ENCODE data around the gene C16orf89.
"Not testable (repeated sequence)": the region's sequence is repeated elsewhere in the genome, so short reads cannot be mapped to it uniquely, and the experiment has no call there.

The C16orf89 gene, protein sequence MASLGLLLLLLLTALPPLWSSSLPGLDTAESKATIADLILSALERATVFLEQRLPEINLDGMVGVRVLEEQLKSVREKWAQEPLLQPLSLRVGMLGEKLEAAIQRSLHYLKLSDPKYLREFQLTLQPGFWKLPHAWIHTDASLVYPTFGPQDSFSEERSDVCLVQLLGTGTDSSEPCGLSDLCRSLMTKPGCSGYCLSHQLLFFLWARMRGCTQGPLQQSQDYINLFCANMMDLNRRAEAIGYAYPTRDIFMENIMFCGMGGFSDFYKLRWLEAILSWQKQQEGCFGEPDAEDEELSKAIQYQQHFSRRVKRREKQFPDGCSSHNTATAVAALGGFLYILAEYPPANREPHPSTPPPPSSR

DNA sequence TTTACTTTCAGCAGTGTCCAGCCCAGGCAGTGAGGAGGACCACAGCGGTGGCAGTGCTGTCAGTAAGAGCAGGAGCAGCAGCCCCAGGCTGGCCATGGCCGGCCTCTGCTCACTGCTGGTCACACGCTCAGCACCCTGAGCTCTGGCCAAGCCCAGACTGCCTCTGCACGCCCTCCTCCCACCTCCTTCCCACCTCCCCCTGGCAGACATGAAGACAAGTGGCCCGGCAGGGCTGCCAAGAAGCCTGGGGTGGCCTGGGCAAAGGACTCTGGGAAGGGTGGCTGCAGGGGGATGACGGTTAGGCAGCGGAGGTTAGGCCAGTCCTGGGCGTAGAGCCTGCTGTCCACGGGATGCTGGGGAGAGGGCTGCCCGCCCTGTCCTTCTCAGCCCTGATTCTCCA, at the start of gene C16orf89:
Gene C16orf89, minus strand, starts transcription at position 144 of the 400 bp plus-strand sequence. Its CDS starts 48 bp downstream, at position 96.
- no peak for DNase-seq

DNA sequence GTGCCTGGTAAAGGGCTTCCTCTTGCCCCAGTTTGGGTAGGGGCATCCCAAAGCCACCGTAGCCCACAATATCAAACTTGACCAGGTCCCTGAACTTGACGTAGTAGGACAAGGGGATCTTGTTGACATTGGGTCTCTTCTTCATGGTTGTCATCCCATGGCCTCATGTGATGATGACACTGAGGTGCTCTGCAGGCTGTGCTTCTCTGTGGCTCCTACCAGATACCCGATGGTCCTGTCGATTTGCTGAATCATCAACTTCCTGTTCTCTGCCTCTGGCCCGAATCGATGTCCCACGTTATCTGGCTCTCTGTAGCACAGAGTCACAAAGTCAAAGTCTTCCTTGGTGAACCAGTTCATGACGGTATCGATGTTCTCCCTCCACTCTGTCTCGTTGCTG, 45.2 kb upstream of the C16orf89 start:
- not testable (repeated sequence) for DNase-seq

DNA sequence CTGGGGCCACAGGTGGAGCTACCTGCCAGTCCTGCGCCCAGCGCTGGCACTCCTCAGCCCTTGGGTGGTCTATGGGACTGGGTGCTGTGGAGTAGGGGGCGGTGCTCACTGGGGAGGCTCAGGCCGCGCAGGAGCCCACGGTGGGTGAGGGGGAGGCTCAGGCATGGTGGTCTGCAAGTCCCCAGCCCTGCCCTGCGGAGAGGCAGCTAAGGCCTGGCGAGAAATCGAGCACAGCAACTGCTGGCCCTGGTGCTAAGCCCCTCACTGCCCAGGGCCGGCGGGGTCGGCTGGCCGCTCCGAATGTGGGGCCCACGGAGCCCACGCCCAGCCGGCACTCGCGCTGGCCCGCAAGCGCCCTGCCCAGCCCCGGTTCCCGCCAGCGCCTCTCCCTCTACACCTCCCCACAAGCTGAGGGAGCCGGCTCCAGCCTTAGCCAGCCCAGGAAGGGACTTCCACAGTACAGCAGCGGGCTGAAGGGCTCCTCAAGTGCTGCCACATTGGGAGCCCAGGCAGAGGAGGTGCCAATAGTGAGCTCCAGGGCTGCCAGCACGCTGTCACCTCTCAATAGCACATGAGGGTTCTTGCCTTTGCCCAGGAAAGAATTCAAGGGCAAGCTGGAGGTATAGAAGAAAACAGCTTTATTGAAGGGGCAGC, 42.9 kb upstream of the C16orf89 start:
- DNase-seq, result no peak

DNA sequence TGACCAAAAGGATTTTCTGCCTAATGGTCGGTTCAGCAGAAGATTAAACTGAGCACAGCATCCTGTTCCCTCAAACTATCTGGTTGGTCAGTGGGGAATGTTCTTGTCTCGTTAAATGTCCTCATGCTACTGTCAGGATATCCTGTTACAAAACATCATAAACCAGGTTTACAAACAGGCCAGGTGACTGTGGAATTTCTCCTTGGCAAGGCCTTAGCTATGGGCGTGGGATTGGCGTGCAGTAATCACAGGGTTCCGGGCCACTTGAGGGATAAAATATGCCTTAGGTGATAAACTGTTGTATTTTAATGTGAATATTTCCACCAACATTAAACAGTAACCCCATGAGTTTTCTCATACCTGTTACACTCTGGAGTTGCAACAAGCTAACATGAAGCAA, 39.3 kb upstream of the C16orf89 start:
- not testable (repeated sequence) for DNase-seq

DNA sequence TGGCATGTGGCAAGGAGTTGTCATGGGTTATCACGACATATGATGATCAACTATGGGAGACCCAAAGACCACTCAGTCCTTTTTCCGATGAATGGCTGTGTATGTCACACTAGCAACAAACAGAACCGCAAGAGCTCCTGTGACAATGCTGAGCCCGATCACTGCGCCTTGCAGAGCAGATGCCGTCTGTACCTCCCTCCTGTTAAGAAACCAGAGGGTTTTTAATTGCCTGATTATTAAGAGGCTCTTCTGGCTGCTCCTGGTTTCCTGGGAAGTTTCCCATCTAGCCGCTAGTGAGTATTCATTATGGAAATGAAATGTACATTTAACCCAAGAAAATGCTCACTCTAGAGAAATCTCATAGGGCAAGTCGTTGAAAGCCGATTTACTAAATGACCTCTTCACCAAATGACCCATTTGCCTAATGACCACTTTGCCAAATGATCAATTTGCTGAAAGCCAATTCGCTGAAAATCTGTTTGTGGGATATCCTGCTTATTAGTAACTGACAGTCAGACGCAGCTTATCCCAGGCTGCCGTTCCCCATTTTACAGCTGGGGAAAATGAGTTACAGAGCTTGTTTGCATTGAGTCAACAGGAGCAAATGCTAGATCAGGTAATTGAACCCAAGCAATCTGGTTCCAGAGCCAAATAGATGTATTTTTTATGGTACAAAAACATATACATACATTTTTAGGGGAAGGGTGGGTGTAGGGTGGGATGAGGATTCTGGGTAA, 37.7 kb upstream of the C16orf89 start:
- DNase-seq, result not testable (repeated sequence)

DNA sequence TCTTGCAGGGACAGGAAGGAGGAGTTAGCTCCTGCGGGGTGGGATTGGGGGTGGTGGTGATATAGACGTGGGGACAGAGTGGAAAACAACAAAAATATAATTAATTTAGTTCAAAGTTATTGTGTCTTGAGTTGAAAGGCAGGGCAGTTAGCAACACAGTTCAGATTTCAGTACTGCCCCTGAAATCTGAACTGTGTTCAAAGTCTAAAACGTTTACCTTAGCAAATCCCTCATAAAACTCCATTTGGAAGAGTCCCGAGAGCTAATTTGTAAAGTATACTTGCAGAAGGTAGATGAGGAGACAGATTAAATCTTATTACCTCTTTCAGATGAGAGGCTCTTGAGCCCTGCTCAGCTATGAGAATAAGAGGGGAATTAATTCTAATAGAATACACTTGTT, 33.4 kb upstream of the C16orf89 start:
- not testable (repeated sequence) for DNase-seq

DNA sequence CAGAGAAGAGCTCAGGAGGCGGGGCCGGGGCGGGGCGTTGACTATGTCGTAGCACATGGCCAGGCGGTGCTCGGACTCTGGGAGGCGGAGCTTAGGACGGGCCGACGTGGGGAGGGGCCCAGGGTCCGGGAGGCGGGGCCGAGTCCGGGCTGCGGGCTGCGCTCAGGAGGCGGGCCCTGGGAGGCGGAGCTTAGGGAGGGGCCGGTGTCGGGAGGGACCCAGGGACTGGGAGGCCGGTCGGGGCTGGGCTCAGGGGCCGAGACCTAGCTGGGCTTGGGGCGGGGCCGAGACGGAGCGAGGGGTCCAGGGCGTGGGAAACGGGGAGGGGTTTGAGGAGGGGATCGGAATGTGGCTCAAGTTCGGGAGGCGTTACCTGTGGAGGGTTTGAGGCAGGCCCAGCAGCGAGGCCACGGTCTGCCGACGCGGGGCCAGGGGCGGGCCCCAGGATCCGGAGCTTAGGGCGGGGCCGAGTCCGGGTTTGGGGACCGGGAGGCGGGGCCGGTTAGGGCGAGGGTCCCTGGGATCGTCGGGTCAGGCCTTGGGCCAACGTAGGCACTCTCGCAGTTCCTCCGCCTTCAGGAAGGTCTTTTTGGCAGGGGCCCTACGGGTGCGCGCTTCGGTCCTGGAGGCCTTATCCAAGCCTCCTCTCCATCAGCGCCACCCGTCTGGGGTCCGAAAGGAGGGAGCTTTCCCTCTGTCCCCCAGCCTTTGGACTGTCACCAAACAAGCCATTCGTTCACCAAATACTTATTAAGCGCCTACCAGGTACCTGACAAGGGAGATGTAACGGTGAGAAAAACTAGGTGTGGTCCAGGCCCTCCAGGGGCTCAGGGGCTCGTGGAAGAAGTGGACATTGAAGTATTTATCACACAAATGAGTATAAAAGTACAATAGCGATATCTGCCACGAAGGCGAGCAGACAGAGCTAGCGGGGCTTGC, 32.7 kb upstream of the C16orf89 start:
- not testable (repeated sequence) for DNase-seq

DNA sequence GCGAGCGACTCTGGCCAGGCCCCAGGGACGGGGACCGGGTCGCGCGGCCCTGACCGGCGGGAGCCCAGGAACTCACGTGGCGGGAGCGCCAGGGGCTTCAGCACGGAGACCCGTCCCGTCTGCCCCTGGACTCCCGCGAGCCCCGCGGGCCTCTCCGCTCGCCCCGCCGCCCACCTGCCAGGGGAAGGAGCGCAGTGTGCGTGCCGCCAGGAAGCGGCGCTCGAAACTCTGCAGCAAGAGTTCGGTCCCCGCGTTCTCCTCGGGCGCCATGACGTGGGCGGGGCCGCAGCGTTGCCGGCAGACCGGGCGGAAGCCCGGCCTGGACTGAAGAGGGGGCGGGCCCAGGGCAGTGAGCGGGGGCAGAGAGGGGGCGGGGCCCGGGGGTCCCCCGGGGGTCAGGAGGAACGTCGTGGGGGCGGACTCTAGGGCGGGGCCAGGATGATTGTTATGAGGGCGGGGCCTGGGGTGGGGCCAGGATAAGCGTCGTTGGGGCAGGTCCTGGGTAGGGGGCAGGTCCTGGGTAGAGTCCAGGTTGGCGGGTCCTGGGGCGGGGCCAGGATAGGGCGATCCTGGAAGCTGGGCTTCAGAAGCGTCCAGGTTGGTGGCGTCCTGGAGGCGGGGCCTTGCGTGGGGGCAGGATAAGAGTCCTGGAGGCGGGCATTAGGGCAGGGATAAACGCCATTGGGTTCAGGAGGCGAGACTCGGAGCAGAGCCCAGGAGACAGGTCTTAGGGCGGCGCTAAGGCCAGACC, 31.9 kb upstream of the C16orf89 start, which contains the start of gene EEF2KMT:
Gene EEF2KMT, minus strand, starts transcription at position 326 of the 751 bp plus-strand sequence. Its CDS starts 56 bp downstream, at position 270.
- DNase-seq, result peak; percentile 89

DNA sequence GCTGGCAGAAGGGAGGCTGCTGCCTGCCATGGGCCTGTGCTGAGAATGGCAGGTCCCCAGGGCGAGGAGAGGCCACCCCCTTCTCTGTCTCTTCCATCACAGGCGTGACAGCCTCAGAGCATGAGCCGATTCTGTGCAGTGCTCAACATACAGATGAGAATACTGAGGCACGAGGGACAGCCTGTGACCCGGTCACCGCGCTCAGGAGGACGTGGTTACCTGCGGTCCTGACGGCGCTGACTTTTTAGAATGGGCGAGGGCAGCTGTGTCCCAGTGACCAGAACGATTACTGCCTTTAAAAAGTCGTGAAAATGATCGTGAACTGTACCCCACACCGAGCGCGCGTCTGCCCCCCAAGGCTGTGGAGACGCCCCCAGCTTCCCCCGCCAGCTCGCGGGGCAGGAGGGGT, 31.3 kb upstream of the C16orf89 start:
- DNase-seq, result not testable (repeated sequence)

DNA sequence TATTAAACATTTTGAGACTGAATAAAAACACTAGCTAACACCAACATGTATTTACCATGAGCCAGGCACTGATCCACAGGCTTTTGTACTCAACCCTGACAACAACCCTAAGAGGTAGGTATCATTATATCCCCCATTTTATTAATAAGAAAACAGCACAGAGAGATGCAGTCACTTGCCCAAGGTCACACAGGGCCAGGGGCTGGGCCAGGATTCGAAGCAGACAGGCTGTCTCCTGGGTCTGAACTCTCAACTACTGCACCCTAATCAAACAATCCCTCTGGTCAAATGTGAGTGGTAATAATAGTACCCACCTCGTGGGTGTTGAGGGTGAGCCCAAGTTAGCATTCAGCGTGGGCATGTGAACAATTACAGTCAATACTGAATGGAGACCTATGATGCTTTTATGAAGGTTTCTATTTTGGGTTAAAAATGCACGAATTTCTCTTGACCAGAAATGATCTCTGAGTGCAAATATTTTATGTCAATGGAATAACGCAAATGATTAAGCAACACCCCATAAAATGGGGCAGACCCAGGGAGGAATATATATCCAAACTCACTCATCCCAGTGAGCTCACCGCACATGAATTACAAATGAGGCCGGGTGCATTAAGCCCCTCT, 30.8 kb upstream of the C16orf89 start:
- DNase-seq, result not testable (repeated sequence)

DNA sequence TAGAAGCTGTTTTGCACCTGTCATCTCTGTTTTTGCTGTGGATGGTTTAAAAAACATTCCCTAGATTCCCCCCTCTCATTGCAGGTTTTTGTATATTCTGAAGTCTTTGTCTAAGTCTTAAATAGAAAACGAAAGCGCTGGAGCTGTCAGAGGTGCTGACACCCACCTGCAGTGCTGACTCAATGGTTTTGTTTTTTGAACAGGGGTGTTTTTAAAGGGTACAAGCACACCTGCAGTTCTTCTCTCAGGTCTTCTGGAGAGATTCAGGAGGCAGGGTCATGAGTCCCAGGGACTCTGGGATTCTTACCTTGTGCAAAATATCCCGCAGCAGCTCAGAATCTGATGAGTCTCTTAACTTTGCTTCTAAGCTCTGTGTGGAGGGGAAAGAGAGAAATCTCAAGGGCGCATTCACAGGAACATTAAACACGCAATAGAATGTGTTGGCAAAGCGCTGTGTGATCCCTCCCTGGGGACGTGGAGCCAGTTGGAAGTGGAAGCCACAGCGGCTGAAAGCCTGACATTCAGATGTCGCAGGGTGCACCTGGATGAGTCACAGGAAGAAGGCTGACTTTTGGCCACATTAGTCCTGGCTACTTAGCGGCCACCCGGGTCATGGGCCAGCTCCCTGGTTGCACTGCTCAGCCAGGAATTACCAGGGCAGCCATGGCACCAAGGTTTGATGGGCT, 29.5 kb upstream of the C16orf89 start:
- not testable (repeated sequence) for DNase-seq

DNA sequence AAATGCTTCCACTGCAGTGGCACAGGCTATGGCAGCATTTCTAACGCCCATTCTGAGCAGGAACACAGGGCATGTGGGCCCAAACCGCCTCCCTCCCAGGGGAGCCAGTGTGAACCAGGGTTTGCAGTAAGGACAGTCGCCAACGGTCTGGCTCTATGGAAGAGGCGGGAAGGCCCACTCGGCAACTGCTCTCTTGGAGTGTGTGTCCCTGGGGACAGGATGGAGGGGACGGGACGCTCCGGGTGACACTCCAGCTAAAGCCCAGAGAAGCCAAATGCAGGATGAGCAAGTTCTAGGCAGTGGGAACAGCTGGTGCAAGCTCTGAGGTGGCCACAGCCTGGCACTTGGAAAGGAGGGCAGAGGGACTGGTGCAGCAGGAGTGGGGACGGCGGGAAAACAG, 28.0 kb upstream of the C16orf89 start:
- not testable (repeated sequence) for DNase-seq

DNA sequence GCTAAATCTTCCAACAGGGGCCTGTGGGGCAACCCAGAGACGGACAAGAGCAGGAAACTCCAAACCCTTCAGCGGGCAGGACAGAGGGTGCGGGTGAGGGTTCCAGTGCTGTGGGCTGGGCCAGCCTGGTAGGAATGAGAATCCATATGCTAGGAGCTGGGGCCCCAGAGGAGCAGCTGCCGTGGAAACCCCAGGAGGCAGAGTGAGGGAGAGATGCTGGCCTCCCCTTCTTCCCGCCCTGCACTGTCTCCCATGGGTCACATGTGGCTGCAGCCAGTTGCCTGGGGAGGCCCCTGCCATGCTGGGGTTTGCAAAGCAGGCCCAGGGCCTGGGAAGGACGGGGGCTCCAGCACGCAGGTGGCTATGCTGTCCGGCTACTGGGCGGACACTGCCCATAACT, 27.3 kb upstream of the C16orf89 start:
- not testable (repeated sequence) for DNase-seq

DNA sequence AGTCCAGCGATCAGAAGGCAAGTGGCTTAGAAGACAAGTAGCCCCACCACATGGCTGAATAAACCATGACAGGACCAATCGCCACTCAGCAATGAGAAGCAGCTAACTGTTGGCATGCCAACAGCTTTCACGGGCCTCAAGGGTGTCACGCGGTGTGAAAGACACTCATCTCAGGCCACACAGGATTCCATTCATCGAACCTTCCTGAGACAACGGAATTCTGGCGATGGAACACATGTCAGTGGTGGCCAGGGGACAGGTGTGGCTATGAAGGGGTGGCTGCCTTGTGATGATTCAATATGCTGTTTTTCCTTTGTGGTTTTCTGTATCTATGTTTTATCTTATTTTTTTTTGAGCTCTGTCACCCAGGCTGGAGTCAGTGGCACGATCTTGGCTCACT, 24.8 kb upstream of the C16orf89 start:
- not testable (repeated sequence) for DNase-seq

DNA sequence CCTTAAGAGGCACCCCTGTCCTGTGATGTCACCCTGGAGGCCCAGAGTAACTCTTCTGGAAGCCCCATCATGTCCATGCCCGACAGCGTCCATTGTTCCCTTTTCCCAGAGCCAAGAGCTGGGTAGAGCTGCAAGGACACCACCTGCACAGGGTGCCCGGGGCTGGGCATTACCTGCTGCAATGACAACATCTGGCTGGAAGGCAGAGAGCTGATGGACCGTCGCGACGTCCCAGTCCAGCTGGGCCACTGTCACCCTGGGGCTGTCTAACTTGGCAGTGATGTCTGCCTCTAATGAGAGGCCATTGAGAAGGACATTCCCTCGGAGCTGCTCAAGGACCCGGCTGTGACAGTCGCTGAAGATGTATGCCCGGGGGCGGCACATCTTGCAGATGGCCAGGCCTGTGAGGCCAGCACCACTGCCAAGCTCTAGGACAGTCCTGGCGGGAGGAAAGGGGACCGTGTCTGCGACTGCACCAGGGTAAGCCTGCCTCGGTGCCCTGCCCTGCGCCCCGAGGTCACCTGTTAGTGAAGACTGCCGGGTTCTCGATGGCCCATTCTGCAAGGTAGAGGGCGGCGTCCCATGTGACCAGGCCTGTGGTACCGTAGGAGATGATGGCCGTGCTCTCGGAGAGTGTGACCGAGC, 24.3 kb upstream of the C16orf89 start:
- DNase-seq, result not testable (repeated sequence)

DNA sequence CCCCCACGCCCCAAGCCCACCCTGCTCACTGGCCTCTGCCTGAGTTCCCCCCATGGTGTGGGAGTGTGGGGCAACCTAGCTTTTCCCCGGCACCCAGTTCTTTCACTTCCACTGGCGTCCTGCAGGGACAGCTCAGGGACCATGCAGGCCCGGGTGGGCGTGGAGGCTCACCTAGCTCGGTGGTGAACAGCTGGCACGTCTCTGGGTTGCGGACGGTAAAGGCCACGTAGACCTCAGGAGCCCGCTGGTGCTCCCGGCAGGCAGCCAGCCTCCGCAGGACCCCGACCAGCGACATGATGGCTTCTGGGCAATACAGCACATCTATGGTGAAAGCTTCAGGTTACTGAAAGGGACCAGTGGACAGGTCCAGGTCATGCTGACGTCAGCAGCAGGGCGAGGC, 23.2 kb upstream of the C16orf89 start:
- DNase-seq, result not testable (repeated sequence)

DNA sequence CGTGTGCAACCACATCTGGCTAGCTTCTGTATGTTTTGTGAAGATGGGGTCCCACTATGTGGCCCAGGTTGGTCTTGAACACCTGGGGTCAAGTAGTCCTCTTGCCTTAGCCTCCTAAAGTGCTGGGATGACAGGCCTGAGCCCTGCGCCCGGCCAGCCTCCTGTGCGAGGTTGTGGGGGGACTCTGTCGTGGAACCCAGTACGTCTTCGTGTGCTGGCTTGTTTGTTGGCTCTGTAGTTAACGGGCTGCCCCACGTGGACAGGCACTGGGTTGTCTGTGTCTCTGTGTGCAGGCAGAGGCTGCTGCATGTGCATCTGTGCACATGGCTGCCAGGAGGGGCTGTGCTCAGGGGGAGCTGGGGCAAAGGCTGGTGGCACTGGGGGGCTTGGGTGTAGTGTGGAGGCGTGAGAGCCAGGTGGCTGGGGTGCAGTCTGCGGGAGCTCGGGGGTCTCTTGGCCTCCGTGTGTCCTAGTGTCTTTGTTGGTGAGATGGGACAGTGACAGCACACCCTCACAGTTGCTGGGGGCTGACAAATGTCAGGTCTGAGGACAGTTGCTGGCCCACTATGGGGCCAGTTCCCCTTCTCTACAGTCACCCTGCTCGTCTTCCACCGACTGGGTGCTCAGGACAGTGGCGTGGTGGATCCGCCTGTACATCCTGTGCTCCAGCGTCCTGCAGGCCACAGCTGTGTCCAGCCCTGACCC, 22.5 kb upstream of the C16orf89 start:
- not testable (repeated sequence) for DNase-seq

DNA sequence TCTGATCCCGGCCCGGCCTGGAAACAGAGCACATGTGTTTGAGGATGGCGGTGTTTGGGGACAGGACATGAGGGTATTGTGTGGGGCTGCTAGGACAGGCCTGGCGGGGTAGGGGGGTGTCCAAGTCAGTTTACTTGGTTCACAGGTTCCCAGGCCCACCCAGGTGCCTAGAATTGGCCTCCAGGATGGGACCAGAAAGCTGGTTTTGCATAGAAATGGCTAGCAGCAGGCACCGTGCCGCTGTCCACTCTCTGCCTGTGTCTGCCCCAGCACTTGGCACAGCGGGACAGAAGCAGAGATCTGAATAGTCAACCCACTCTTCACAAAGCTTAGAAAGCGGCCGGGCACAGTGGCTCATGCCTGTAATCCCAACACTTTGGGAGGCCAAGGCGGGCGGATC, 20.0 kb upstream of the C16orf89 start:
- not testable (repeated sequence) for DNase-seq

DNA sequence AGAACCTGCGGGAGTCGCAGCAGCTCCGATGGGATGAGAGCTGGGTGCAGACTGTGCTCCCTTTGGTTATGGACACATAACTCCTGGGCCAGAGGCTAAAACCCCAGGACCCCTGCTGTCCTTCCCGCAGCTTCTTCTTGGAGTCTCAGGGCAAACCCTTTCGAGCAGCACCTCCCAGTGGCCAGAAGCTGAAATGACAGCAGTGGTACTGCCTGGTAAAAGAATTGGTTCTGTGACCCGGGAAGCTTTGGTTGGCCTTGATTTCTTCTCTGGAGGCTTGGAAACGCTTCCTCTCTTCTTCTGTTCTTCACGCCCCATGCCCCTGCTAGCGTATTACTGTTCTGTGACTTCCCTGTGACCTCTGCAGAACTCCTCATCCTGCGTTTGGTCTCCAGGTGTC, 19.0 kb upstream of the C16orf89 start:
- DNase-seq, result not testable (repeated sequence)

Measured in NCI-H187 treated with DMSO at 0.1 percent for 48 hours (cell line).